Measurements from ENCODE around the gene CARD10.

CARD10 gene

GRCh38 chr22:37460684-37461083 lies 58.5 kb downstream of the CARD10 start:
- no peak for DNase-seq

GRCh38 chr22:37459206-37459605 lies 60.0 kb downstream of the CARD10 start:
- DNase-seq = no peak

- DNase-seq = peak; percentile 88
Observed at GRCh38 chr22:37457093-37457893, 61.9 kb downstream of the CARD10 start.

- DNase-seq = no peak
Observed at GRCh38 chr22:37456346-37456745, 62.9 kb downstream of the CARD10 start.

GRCh38 chr22:37455896-37456295 lies 63.3 kb downstream of the CARD10 start:
- no peak for DNase-seq

- no peak for DNase-seq
Observed at GRCh38 chr22:37454857-37455686, 64.1 kb downstream of the CARD10 start.

- DNase-seq = no peak
Observed at GRCh38 chr22:37453696-37454095, 65.5 kb downstream of the CARD10 start.

- no peak for DNase-seq
Observed at GRCh38 chr22:37451218-37451617, 68.0 kb downstream of the CARD10 start.

GRCh38 chr22:37449331-37450001 lies 69.7 kb downstream of the CARD10 start:
- no peak for DNase-seq

GRCh38 chr22:37448516-37449127 lies 70.6 kb downstream of the CARD10 start:
- no peak for DNase-seq

- DNase-seq = no peak
Observed at GRCh38 chr22:37445501-37445900, 73.7 kb downstream of the CARD10 start.

GRCh38 chr22:37443977-37444376 lies 75.2 kb downstream of the CARD10 start:
- DNase-seq = no peak

GRCh38 chr22:37443086-37443485 lies 76.1 kb downstream of the CARD10 start:
- no peak for DNase-seq

GRCh38 chr22:37442537-37442936 lies 76.7 kb downstream of the CARD10 start:
- no peak for DNase-seq

- DNase-seq = no peak
Observed at GRCh38 chr22:37442135-37442534, 77.1 kb downstream of the CARD10 start.

- no peak for DNase-seq
Observed at GRCh38 chr22:37440875-37441274, 78.3 kb downstream of the CARD10 start.
